ENCODE measurements around the gene L2HGDH. TPM values are rescaled to one million over a fixed set of nuclear protein-coding genes. Genes with fewer than 3 reads are reported as not detected.

Gene L2HGDH
- total RNA-seq, 1 experiment from 2014 or later = 27.8 TPM

DNA sequence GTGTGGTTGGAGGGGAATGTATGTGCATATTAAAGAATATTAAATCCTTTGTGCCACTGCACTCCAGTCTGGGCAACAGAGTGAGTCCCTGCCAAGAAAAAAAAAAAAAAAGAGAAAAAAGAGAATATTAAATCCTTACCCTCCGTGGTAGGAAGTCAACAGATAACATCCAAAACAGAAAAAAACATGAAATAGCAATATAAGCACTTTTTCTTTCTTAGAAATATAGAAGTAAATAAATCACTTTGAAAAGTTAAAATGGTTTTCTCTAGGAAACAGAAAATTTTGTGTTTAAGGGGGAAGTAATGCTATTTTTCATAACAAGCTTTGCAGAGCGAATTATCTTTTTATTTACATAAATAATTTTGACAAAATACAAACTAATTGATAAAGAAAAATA is 98.2 kb downstream of the L2HGDH start:
- intact Hi-C loops (cut with micrococcal nuclease) = no loop called here

GRCh38 chr14:50212726-50213125 is 99.3 kb downstream of the L2HGDH start:
- Histone ChIP-seq H3K27me3 (ENCODE audit: low read length) (no peaks in the 10 kb centered on the region), H3K79me2 (ENCODE audit: low read length) (peaks cover 6% of the 10 kb centered on the region; the same call in 1 of the 2 replicates), H3F3A (ENCODE audit: low read length, unreplicated experiment) (no peaks in the 10 kb centered on the region), H3K9me3 (ENCODE audit: low read length) (no peaks in the 10 kb centered on the region), H3K4me3 (ENCODE audit: low read length) (no peak overlapping the region), H3K27ac (ENCODE audit: low read length) (no peak overlapping the region), H4K20me1 (ENCODE audit: low read length) (no peaks in the 10 kb centered on the region), H3K4me1 (ENCODE audit: insufficient read depth, low read length) (no peaks in the 10 kb centered on the region), H3K36me3 (ENCODE audit: low read depth, low read length) (no peaks in the 10 kb centered on the region), H3K4me2 (ENCODE audit: low read length) (no peak overlapping the region), H3K9me2 (replicated peaks; ENCODE audit: low read length) (no peaks in the 10 kb centered on the region), H2AFZ (ENCODE audit: low read length) (no peak overlapping the region), H3K9ac (ENCODE audit: low read length) (no peak overlapping the region)
- DNase-seq = no peak
- no peak for ATAC-seq
- intact Hi-C loops (cut with micrococcal nuclease) = no loop called here
- POLR2A ChIA-PET (ENCODE audit: unreplicated experiment) = no interaction called here
- TF ChIP-seq EZH2 (IDR thresholded peaks at IDR 0.05; ENCODE audit: low read length, unreplicated experiment) (no peak), EZH2phosphoT487 (IDR thresholded peaks at IDR 0.05; ENCODE audit: borderline replicate concordance, low read length) (no peak)
- TF ChIP-seq, protein P1, sequence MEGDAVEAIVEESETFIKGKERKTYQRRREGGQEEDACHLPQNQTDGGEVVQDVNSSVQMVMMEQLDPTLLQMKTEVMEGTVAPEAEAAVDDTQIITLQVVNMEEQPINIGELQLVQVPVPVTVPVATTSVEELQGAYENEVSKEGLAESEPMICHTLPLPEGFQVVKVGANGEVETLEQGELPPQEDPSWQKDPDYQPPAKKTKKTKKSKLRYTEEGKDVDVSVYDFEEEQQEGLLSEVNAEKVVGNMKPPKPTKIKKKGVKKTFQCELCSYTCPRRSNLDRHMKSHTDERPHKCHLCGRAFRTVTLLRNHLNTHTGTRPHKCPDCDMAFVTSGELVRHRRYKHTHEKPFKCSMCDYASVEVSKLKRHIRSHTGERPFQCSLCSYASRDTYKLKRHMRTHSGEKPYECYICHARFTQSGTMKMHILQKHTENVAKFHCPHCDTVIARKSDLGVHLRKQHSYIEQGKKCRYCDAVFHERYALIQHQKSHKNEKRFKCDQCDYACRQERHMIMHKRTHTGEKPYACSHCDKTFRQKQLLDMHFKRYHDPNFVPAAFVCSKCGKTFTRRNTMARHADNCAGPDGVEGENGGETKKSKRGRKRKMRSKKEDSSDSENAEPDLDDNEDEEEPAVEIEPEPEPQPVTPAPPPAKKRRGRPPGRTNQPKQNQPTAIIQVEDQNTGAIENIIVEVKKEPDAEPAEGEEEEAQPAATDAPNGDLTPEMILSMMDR (conservative IDR thresholded peaks at IDR 0.05; ENCODE audit: low read depth, low read length) = no peak
- BruUV-seq (replicated peaks) = no TSS peak
- CTCF ChIA-PET = no interaction called here

More for the DNA sequence above, 98.2 kb downstream of the L2HGDH start:
- Histone ChIP-seq H3K27ac (ENCODE audit: low read length) (no peak overlapping the region), H3K9me3 (ENCODE audit: low read length) (no peaks in the 10 kb centered on the region), H3K4me3 (ENCODE audit: low read length) (no peak overlapping the region), H4K20me1 (ENCODE audit: low read length) (no peaks in the 10 kb centered on the region), H3F3A (ENCODE audit: low read length, unreplicated experiment) (no peaks in the 10 kb centered on the region), H3K9me2 (replicated peaks; ENCODE audit: low read length) (no peaks in the 10 kb centered on the region), H3K9ac (ENCODE audit: low read length) (no peak overlapping the region), H3K79me2 (ENCODE audit: low read length) (peaks cover 6% of the 10 kb centered on the region; the same call in 1 of the 2 replicates), H3K4me1 (ENCODE audit: insufficient read depth, low read length) (no peaks in the 10 kb centered on the region), H3K27me3 (ENCODE audit: low read length) (no peaks in the 10 kb centered on the region), H3K4me2 (ENCODE audit: low read length) (no peak overlapping the region), H3K36me3 (ENCODE audit: low read depth, low read length) (no peaks in the 10 kb centered on the region), H2AFZ (ENCODE audit: low read length) (no peak overlapping the region)
- CTCF ChIA-PET = no interaction called here
- DNase-seq (no peak), ATAC-seq (no peak)
- POLR2A ChIA-PET (ENCODE audit: unreplicated experiment) = no interaction called here
- TF ChIP-seq EZH2 (IDR thresholded peaks at IDR 0.05; ENCODE audit: low read length, unreplicated experiment) (no peak), EZH2phosphoT487 (IDR thresholded peaks at IDR 0.05; ENCODE audit: borderline replicate concordance, low read length) (no peak)
- TF ChIP-seq, protein P1 (conservative IDR thresholded peaks at IDR 0.05; ENCODE audit: low read depth, low read length) = no peak
- no TSS peak for BruUV-seq (replicated peaks)

GRCh38 chr14:50210074-50210473 is 102.0 kb downstream of the L2HGDH start:
- Histone ChIP-seq H3K9me2 (replicated peaks; ENCODE audit: low read length) (no peaks in the 10 kb centered on the region), H3K27ac (ENCODE audit: low read length) (no peak overlapping the region), H3K9ac (ENCODE audit: low read length) (no peak overlapping the region), H3K79me2 (ENCODE audit: low read length) (0 out of 2 replicates have a peak, but pooled peaks cover 1% of the 10 kb centered on the region), H3K9me3 (ENCODE audit: low read length) (no peaks in the 10 kb centered on the region), H3K27me3 (ENCODE audit: low read length) (no peaks in the 10 kb centered on the region), H3K4me2 (ENCODE audit: low read length) (no peak overlapping the region), H3K4me1 (ENCODE audit: insufficient read depth, low read length) (no peaks in the 10 kb centered on the region), H3K36me3 (ENCODE audit: low read depth, low read length) (no peaks in the 10 kb centered on the region), H3K4me3 (ENCODE audit: low read length) (no peak overlapping the region), H3F3A (ENCODE audit: low read length, unreplicated experiment) (no peaks in the 10 kb centered on the region), H4K20me1 (ENCODE audit: low read length) (no peaks in the 10 kb centered on the region), H2AFZ (ENCODE audit: low read length) (no peak overlapping the region)
- ATAC-seq (peak; percentile 38; the same call in 1 of the 2 replicates), DNase-seq (no peak)
- BruUV-seq (replicated peaks) = no TSS peak
- intact Hi-C loops (cut with micrococcal nuclease) = no loop called here
- POLR2A ChIA-PET (ENCODE audit: unreplicated experiment) = interaction anchor here (0.5 to 0.6 kb wide), 2 partner anchors 24 to 313 kb away, joined by 3 read pairs; no protein-coding TSS in a partner anchor
- CTCF ChIA-PET = no interaction called here
- TF ChIP-seq, protein P1 (conservative IDR thresholded peaks at IDR 0.05; ENCODE audit: low read depth, low read length) = no peak
- no peak for TF ChIP-seq EZH2 (IDR thresholded peaks at IDR 0.05; ENCODE audit: low read length, unreplicated experiment)

All from PC-3 (cell line).